NOMO-1 (cell line): ENCODE data around the gene PCSK6.

Experiments used
- DNase-seq, 2 experiments: peaks; one replicate each; lab custom pipeline; 2025; ENCODE audit not compliant: unreplicated experiment in 2 of 2; lab: John Stamatoyannopoulos, UW

PCSK6 gene

DNA sequence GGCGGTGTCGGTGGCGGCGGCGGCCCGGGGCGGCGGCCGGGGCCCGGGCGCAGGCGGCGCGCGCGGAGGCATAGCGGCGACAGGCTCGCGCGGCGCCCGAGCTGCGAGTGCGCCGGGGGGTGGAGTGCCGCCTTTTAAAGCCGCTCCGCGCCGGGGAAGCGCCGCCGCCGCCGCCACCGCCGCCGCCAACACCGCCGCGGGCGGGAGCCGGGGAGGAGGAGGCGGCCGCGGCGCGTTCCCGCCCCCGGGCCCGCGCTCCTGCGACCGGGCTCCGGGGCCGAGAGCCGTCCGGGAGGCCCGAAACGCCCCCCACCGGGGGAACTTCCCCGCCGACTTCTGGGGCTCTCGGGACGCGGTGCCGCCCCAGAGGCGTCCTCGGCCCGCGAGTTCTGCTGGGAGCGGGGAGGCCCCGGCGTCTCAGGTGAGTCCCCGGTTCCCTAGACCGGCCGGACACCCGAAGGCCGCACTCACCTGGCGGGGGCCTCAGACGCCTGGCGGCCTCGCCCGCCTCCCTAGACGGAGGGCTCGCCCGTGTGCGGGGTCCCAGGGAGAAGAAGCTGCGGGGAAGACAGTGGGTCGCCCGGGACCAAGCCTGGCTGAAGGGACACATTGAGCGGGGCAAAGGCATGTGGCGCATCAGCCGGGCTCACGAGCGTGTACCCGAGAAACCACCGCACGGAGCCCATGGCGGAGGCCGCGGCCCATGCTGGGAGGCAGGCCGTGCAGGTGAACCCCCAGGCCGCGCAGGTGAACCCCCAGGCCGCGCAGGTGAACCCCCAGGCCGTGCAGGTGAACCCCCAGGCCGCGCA, at the start of gene PCSK6:
Gene PCSK6, minus strand, starts transcription at position 109 of the 809 bp plus-strand sequence. Its CDS starts 37 bp downstream, at position 72.
- DNase-seq, result peak; percentile 34 to 37

DNA sequence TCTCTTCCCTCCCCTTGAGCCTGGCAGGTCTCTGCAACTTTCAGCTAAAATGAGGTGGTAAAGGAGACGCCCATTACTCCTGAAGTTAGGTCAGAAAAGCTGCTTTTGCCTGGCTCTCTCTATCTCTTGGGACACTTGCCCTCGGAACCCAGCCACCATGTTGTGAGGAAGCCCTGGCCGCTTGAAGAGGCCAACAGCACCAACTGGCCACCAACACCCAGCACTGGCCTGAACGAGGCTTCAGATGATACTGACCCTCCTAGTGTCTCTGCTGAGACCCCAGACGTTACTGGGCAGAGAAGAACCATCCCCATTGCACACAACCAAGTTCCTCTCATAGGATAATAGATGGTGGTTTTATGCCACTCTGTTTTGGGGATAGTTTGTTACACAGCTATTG, 49.5 kb upstream of the PCSK6 start:
- no peak for DNase-seq

DNA sequence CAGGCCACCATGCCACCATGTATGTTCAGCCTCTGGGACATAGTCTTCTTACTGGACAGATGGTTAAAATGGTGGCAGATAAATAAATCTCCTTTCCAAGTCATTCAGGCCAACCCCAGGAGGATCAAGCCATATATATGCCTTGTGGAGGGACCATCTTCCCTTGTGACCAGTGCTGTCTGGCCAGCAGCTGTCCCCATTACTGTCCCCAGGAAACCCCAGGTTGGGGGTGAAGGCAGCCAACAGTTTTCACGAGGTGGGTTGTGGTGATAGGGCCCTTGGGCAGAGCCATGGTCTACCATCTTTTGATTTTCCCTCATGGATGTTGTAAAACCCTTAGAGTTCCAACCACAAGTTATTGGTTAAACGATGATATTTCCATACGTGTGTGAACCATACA, 48.7 kb upstream of the PCSK6 start:
- DNase-seq, result no peak

DNA sequence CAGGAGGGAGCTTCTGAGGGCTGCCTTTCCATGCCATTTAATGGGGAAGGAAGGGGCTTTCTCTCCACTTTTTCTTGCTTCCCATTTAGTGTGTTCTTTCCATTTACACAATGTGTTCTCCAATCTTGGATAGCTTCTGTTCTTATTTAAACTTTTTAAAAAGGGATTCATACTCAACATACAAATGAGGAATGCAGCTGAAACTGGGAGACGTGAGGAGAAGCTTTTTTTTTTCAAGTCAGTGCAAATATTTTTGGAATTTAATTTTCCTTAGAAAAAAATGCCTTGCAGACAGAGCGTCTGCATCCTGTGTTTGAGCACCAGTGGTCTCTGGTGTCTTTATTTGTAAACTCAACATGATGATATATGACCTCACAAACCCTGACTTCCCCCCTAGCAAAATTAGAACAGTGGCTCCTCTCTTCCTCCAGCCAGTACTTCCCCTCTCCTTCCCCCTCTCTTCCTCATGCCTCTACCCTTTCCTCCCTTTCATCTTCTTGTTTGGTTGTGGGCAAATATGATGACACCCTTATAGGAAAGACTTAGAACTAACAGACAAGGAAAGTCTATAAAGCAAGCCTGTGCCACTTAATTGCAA, 48.1 kb upstream of the PCSK6 start:
- peak; percentile 78 to 89 for DNase-seq

DNA sequence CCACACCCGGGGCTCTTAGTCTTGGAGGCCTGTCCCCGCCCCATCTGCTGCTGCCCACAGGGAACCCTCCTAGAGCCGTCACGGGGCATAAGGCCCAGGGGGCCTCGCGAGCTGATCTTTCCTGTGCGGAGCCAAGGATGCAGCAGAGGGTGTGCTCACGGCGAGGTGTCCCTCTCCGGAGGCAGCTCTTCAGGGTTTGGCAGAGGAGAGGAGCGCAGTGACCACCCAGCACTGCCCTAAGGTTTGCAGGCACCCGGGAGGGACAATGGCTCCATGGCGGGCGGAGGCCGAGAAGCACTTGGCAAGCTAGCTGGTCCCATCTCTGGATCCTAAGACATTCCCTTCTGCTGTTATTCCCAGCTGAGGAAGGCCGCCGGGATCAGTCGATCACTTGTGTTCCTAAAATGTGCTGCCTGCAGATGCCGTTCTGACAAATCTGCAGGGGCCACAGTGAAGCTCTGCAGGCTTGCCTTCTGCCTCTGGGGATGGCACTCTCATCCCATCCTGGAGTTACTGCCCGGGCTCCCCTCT, 47.4 kb upstream of the PCSK6 start:
- DNase-seq, result no peak

DNA sequence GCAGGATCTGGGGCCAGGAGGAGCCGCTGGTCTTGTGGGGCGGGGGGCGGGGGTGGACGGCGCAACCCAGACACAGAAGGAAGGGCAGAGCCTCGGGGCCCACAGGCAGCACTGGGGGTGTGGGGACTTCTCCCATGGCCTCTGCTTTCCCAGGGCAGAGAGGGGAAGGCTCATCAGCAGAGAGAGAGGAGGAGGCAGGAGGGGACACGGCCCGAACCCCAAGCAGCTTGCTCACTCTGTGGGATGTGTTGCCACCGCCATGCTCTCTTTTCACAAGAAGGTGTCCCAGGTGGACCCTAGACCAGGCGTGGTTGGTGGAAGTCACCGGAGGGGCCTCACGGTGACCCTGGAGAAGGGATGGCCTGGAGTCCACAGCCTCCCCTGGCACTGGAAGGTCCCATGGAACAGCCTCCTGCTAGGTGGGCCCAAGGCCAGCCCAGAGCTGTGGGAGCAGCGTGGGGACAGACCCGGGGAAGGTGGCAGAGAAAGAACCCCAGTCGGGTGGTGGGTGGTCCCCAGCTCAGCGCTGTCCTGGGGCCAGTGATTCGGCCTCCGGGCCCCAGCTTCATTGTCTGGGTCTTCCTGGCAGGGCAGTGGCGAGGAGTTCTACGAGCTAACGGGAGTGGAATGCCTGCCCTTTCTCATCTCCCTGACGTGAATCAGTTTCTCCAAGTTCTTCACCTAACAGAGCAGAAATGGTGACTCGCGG, 46.8 kb upstream of the PCSK6 start:
- DNase-seq, result no peak

DNA sequence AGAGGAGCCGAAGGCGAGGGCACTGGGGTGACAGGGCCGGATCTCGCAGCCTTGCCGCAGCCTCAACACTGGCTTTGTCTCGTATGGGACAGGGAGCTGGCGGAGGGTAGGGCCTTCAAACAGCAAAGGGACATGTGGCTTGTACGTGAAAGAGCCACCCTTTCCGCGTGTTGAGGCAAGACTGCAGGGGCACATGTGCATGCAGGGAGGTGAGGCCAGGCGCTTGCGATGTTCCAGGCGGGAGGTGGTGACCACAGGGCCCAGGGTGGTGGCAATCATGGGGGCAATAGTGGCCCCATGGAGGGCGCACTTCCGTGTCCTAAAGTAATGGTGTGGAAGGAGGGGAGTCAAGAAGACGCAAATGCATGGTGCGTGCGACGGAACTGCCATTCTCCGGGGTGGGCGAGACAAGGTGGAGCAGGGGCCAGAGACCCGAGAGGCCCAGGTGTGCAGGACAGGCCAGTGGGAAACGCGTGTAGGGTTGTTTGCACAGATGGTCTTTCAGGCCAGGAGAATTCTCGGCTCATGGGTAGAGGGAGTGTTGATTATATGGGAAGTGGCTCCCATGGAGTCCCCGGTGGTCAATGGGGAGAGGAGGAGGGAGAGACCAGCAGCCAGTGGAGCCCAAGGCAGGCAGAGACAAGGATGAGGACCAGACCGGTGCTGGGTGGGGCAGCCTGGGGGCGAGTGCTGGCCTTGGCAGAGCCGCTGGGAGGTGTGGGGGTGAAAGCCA, 45.8 kb upstream of the PCSK6 start:
- DNase-seq, result no peak

DNA sequence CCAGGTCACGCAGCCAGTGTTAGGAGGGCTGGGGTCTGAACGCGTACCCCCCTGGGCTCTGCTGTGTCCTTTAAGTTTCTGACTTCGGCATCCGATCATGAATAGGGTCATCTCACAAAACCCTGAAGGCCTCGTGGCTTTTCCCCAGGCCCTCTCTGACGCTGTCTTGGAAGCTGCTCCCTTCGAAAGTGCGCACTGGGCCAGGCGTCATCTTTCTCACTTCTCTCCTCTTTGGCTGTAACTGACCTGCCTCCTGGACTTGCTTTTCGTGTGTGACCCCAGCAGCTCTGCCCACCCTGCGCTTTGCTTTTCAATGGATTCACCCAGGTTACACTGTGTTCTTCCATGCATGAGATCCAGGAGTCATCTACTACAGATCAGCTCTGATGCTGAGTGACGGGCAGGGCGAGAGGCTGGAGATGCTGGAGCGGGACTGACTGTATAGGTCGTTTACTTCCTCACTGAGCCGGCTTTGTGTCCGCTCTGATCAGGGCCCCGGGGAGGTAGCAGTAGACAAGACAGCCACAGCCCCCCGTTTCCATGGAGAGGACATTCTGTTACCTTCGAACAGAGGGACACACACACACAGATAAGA, 45.0 kb upstream of the PCSK6 start:
- DNase-seq, result no peak

DNA sequence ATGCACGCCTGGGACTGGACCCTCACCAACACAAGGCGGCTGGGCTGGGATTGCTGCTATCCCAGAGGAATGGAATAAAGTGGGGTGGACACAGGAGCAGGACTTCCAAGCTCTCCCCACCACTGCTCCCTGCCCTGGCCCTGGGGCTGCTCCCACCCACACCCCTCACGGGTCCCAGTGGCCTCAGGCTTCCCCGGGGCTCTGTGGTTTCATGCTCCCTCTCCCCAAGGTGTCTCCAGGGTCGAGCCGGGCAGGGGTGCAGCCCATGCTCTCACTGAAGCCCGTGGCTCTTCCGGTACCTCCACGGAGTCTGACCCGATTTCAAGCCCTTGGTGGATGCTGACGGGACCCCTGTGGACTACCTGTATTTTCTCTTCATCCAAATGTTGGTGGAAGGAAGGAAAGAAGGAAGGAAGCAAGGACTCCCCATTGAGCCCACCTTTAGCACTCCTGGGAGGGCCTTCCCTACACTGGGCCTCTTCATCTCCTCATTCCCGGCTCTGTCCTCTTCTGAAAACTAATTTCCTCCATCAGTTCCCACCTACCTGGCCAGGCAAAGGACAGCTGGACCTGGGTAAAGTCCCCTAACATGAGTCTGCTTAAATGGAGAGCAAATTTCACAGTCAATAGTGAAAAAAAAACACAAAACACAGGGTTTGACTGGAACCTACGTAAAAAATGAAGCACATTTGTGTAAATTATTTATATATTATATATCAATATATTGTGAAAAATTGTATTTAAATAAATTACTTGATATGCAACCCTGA, 44.0 kb upstream of the PCSK6 start:
- no peak for DNase-seq

DNA sequence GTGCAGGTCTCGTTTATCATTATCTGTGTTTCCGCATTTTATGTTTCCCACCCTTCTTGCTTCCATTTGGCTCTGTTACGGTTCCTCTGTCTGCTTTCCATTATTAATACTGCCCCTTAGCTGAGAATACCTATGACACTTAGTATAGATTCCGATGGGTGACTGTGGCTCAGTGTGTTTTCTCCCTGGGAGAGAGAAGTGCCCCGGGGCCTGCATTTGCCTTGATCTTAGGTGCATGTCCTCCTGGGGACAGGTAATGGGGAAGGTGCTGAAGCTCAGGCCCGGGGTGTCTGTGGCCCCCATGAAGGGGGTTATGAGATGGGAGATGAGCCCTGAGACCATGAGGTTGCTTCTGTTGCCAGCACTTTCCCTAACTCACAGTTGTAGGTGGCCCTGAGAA, 43.4 kb upstream of the PCSK6 start:
- DNase-seq, result no peak

DNA sequence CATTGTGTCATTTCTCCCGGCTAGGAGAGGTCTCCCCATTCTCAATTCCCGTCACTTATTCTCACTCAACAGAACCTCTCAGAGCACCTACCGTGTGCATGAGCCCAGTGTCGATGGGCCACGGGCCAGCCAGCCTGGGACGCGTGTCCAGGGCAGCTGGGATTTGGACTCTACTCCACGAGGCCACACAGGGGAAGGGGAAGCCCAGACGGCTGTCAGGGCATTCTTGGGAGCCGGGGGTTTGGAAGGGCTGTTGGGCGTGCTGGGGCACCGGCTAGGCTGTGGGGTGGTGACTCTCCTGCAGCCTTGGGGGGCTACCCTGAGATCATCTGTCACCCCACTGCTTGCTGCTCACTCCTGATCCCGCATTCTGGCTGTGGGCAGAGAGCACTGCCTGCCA, 41.7 kb upstream of the PCSK6 start:
- DNase-seq, result no peak

DNA sequence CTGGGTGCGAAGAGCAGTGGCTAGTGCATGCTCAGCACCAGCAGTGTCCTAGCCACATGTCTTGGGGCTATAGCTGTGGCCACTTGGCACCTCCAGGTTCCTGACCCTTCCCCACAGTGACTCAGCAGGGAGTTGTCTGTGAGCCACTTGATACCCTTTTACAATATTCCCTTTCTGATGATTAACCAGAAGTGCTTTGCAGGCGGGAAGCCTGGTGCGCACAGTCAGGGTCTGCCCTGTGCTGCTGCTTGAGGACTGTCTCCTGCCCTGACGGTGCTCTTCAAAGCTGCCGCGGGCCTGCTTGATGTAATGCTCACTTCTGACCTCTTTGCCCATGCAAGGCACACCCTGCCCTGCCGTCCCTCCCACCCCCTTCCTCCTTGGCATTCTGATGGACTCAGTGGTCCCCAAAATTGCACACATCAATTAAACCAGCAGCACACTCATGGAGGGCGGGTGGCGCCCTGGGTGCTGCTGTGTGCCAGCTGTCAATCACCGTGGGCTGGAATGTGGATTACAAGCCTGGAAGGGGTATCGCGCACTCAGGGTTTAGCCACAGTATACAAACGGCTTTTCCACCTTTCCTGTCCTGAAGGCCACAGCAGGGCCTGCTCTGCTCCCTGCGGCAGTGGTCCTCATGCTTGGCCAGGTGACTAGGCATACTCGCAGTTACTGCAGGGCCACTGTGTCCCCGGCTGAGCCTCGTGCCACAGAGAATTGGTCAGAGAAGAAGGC, 40.9 kb upstream of the PCSK6 start:
- DNase-seq, result no peak

DNA sequence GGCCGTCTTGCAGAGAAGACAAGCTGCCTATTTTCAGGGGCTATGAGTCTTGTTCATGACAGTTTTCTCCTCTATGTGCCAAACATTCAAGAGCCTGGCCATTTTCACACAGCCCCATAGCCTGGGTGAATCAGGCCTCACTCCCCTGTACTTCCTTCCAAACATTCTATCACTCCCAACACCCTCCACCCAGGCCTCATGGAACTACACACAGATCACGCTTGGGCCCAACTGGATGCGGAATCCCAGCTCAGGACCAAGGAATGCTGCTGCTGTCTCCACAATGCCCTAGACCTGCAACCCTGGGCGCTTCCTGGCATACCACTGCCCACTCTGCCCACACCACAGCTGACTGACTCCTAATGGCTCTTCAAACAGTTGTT, 39.4 kb upstream of the PCSK6 start:
- no peak for DNase-seq

DNA sequence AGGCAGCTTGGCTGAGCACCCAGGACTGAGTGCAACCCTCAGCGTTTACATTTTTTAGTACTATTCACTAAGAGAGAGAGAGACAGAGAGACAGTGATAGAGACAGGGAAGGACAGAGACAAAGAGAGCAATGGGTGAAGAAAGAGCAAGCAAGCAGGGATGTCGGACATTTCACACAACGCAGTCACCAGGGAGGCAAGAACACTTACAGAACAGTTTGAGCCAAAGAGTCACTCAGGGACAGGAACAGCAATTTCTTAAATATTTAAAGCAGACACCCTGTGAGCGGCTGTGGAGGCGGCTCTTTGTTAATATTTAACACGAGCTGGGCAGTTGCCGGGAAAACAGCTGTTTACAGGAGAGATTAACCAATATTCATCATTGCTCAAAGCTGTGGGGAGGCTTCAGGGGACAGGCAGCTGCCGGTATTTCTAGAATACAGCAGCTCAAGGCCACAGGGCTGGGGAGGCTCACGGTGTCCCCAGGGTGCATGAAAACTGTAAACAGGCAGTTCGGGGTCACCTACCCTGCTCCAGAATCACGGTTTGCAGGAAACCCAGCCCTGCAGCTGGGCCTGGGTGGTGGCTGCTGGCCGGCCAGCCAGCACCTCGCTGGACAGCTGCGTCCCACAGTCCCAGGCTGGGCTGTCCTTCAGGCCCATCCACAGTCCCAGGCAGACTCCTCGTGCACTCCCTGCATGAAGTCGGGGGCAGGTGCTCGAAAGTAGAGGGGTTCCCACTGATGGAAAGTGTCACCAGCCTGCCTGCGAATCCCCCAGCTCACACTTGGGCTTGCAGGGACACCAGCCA, 38.8 kb upstream of the PCSK6 start:
- no peak for DNase-seq

DNA sequence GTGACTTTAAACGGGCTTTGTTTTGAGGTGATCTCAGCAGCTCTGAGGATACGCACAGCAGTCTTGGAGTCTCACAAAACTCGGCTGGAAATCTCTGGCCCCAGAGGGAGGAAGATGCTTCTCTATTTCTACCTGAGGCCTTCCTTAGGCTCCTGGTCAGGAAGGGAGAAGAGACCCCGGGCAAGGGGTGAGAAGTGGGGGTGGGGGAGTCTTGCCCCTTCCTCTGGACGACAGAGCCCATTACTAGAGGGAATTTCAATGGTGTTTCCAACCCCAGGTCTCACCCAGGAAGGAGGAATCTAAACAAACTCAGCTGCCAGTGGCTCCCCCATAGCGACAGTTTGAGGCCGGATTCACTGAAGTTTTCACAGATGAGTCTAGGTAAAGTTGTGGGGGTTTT, 37.4 kb upstream of the PCSK6 start:
- DNase-seq, result no peak

DNA sequence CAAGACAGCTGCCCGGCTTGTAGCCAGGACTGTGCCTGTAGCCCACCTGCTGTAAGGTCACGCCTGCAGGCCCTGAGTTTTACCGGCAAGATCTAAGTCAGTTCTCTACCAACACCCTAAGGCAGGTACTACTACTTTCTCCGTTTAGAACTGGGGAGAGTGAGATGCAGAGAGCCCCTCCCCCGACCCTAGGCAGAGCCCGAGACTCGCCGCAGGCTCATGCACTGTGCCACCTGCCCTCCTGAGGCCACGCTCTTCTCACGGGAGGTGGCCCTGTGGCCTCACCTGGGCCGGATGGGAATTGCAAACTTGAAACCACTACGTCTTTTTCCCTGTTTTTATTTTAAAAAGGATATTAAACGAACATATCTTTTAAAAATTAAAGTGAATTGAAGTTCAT, 36.9 kb upstream of the PCSK6 start:
- DNase-seq, result no peak

DNA sequence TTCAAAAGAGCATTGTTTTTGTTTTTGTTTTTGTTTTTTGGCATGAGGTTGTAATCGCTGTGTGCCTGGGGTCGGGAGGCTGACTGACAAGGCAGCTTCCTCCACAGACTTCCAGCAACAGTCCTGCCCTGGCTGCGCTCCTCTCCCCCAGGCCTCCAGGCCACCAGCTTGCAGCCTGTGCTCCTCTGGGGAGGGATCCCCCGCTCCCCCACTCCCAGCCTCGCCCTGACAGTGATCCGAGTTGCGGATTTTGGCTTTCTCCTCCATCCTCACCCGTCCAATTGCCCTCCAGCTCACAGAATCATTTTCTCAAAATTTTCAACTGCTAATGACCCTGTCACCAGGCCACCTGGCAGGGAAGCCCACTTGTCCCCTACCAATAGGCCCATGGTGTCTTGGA, 36.5 kb upstream of the PCSK6 start:
- no peak for DNase-seq

DNA sequence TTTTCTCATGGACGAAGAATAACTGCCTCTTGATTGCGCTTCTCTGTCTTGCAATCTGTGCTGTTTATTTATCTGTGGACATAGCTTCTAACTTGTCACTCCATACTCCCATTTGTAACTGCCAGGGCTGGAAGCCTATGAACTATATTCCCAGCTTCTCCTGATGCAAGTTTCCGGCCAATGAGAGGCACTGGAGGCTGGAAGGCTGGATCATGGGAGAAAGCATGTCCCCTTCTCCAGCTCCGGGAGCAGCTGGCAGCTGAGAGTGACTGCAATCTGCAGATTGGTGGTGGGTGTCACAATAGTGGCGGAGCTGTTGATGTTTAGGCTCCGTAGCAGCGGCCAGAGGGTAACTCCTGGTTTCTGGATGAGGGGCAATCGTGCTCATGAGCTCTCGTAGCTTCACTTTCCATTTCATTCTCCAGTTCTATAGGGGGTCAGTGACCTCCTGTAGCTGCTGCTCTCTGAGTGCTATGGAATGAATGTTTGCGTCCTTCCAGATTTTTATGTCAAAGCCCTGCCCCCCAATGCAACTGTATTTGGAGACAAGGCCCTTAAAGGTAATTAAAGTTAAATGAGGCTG, 35.7 kb upstream of the PCSK6 start:
- no peak for DNase-seq
